GM06990 (cell line): Measurements from ENCODE around the gene KIF17.

Experiments
- DNase-seq: peaks from one replicate; pipeline ENCODE4 v3.0.0-alpha.2; 2011; ENCODE audit not compliant: insufficient read length; ENCODE audit errors: extremely low read depth
- H3K27me3 ChIP-seq: replicated peaks from 2 replicates; pipeline ENCODE4 v1.6.0; 2011; ENCODE audit warnings: low read length; ENCODE audit not compliant: control insufficient read depth, insufficient read depth
- H3K36me3 ChIP-seq: 2 replicates; pipeline ENCODE4 v1.5.1; 2011; ENCODE audit warnings: low read length; ENCODE audit not compliant: control insufficient read depth, insufficient read depth
- H3K4me3 ChIP-seq: replicated peaks from 2 replicates; pipeline ENCODE4 v1.5.1; 2011; ENCODE audit warnings: low read depth, mild to moderate bottlenecking, control low read depth, low read length
- TF ChIP-seq, protein P1 (sequence below): IDR thresholded peaks from 2 replicates; pipeline ENCODE4 v1.5.1; 2011; ENCODE audit warnings: low read length, control low read depth, mild to moderate bottlenecking, inconsistent platforms; ENCODE audit not compliant: insufficient read depth, poor library complexity, severe bottlenecking

Gene KIF17

DNA sequence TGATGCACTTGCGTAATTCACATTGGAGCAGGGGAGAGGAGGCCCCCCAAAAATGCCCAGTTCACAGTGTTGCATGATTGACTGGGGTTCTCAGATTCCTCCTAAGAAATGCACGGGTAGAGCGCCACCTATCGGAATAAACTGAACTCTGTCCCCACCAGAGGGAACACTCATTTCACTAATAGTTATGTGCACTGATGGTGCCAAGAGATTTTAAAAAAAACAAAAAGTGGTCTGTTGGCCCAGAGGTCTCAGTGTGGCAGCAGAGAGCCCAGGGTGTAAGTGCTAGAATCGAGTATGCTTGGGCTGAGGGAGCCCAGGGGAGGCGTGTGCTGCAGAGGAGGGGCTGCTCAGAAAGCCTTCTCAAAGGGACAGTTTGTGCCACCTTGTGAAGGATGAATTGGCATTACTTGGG lies 77.6 kb downstream of the KIF17 start:
- DNase-seq: no peak
- TF ChIP-seq, protein P1, sequence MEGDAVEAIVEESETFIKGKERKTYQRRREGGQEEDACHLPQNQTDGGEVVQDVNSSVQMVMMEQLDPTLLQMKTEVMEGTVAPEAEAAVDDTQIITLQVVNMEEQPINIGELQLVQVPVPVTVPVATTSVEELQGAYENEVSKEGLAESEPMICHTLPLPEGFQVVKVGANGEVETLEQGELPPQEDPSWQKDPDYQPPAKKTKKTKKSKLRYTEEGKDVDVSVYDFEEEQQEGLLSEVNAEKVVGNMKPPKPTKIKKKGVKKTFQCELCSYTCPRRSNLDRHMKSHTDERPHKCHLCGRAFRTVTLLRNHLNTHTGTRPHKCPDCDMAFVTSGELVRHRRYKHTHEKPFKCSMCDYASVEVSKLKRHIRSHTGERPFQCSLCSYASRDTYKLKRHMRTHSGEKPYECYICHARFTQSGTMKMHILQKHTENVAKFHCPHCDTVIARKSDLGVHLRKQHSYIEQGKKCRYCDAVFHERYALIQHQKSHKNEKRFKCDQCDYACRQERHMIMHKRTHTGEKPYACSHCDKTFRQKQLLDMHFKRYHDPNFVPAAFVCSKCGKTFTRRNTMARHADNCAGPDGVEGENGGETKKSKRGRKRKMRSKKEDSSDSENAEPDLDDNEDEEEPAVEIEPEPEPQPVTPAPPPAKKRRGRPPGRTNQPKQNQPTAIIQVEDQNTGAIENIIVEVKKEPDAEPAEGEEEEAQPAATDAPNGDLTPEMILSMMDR: peak; percentile 79
- Histone ChIP-seq H3K36me3 (no peaks in the 10 kb centered on the region), H3K4me3 (no peak overlapping the region), H3K27me3 (no peaks in the 10 kb centered on the region)

DNA sequence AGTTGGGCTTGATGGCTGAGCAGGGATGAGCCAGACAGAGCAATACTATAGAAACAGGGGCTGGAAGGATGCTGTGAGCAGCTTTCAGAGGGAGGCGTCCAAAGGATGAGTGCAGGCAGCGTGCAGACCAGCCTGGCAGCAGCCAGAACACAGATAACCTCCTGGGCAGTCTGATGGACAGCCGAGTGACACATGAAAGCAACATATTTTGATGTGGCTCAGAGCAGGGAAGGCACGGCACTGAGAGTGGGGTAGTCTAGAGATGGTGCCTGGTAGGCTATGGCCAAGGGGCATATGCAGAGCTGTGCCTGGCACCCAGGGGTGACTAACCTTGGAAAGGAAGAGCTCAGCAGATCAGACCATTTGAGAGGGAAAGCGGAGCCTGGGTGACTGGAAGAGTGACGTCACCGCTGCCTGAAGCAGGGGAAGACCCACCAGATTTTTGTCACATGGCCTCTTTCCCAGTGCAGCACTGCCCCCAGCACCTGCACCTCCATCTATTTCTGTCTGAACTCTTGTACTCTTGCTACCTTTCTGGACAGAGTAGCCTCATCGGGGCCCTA lies 80.9 kb downstream of the KIF17 start:
- TF ChIP-seq, protein P1: no peak
- DNase-seq: no peak
- H3K4me3 ChIP-seq: no peak overlapping the region
- no peaks in the 10 kb centered on the region for H3K36me3 ChIP-seq
- H3K27me3 ChIP-seq: no peaks in the 10 kb centered on the region

DNA sequence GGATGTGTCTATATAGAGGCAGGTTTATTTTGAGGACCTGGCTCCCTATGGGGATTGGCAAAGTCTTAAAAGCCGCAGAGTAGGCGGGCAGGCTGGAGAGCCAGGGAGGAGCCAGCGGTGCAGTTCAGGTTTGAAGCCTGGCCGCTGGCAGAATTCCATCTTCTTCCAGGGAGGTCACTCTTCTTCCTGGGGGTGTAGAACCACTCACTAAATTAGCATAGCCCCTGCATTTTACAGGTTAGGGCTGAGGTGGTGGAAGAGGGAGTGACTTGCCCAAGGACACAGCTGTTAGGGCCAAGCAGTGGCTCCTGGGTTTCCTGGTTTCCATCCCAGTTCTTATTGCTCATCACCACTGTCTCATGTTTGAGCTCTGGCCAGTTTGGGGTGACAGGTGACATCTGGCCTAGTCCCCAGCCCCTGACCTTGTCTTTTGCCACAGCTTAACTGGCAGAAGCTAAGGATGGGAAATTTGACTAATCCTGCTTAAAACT lies 83.2 kb downstream of the KIF17 start:
- TF ChIP-seq, protein P1: no peak
- no peak overlapping the region for H3K4me3 ChIP-seq
- DNase-seq: no peak
- no peaks in the 10 kb centered on the region for H3K27me3 ChIP-seq
- H3K36me3 ChIP-seq: no peaks in the 10 kb centered on the region

DNA sequence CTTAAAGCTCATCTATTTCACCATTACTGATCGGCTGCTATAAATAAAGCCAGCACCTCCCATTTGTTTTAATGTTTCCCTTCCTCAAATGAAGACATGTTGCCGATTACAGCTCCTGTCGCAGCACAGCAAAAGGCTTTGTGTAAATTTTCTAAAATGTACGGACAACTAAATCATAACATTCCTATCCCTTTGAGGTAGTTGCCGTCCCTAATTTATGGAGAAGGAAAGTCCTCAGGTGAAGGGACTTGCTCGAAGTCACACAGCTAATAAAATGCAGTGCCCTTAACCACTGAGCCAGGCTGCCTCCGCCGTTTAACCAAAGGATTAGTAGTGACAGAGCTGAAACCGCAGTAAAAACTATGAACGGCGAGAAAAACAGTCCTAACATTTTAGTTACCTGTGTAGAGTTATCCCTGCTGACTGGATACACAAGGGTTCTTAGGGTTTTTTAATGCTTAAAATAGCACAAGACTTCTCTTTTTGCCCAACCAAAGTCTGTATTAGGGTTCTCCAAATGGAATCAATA lies 83.7 kb downstream of the KIF17 start:
- no peak for DNase-seq
- TF ChIP-seq, protein P1: no peak
- Histone ChIP-seq H3K36me3 (no peaks in the 10 kb centered on the region), H3K27me3 (no peaks in the 10 kb centered on the region), H3K4me3 (peak overlapping the region; percentile 77)

DNA sequence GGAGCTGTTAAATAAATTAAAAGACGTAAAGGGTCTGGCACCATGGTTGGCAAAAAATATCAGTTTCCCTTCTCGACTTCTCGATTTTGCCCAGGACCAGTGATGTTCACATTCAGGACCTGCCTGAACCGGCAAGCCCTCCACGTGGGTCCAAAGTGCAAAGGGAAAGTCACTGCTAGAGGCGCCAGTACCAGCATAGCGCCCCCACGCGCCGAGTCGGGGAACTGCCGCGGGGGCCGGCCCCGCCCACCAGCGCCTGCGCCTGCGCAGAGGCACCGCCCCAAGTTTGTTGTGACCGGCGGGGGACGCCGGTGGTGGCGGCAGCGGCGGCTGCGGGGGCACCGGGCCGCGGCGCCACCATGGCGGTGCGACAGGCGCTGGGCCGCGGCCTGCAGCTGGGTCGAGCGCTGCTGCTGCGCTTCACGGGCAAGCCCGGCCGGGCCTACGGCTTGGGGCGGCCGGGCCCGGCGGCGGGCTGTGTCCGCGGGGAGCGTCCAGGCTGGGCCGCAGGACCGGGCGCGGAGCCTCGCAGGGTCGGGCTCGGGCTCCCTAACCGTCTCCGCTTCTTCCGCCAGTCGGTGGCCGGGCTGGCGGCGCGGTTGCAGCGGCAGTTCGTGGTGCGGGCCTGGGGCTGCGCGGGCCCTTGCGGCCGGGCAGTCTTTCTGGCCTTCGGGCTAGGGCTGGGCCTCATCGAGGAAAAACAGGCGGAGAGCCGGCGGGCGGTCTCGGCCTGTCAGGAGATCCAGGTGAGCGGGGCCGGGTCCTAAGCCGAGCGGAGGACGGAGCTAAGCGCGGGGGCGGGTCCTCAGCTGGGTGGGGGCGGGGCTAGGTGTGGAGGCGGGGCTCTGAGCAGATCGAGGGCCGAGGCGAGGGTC lies 84.4 kb downstream of the KIF17 start, which contains the start of gene PINK1:
TSS of gene PINK1 (plus strand) at position 269 of the 875 bp plus-strand sequence. CDS start at position 360, 91 bp downstream.
- peak within 1 kb of the TSS; percentile 77 for H3K4me3 ChIP-seq
- no peaks in the 10 kb centered on the region for H3K27me3 ChIP-seq
- TF ChIP-seq, protein P1: peak; percentile 87
- peak; percentile 81 for DNase-seq
- H3K36me3 ChIP-seq: no peaks in the 10 kb centered on the region
